Cardiac septum (tissue), 1 donor: ENCODE results near the gene FBP2. TPM values are rescaled to one million over a fixed set of nuclear protein-coding genes. Genes with fewer than 3 reads are reported as not detected.

Experiments
- DNase-seq: peaks from one replicate; pipeline ENCODE4 v3.0.0-alpha.2; 2020; ENCODE audit warnings: low spot score
- intact Hi-C: fragments of 100-400 bp; cut with DNase I; formaldehyde crosslinking; loops from one replicate; pipeline ENCODE4 v1.14.0; 2022
- total RNA-seq: library from RNA; stranded (reverse); fragmentation: NEBNext Ultra II Directional; extraction: Animal tissue kit (Norgen Biotek cat#: 25700); gene quantifications from one replicate; pipeline ENCODE4 v1.2.1, GENCODE V29; 2021
- donor health status: DM: no; HTN: no; CAD: no.

FBP2 gene
- total RNA-seq, 1 donor from 2014 or later, result not detected

GRCh38 chr9:94517254-94517653 lies 76.4 kb downstream of the FBP2 start:
- intact Hi-C loops, result no loop called here
- DNase-seq, result no peak

DNA sequence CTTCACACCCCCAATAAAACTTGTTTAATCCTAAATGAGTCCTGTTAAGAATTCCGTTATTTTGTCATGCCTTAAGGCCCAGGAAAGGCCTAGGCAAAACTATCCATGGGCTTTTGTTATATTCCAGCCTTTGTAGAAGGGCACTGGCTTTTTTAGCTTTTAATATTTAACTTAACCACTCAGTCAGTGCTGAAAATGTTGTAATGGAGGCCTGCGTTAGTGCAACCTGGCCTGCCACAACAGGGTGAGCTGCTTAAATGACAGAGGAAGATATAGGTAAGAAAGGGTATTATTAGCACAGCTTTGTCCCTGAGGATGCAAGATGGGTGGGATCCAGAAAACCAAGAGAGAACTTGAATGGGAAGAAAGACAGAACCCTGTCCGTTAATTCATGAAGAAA lies 78.9 kb downstream of the FBP2 start:
- intact Hi-C loops, result no loop called here
- no peak for DNase-seq

DNA sequence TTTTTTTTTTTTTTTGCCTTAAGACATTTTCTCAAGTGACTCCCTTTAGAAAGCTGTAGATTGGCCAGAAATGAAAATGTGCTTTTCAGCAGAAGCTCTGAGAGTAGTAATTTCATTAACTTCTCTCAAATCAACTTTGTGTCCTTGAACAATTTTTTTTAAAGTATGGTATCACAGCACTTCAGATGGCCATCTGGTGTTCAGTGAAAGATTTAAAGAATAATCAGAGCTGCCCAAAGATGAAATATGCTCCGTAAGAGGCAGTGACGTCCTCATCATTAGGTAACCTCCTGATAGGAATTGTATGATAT lies 81.7 kb downstream of the FBP2 start:
- intact Hi-C loops, result no loop called here
- no peak for DNase-seq

- DNase-seq, result no peak
- intact Hi-C loops, result no loop called here
Measured at GRCh38 chr9:94511134-94511954, 82.3 kb downstream of the FBP2 start.

Other genes starting within 250 kb of the FBP2 start
- gene PCAT7, start 38.7 kb downstream of the FBP2 start, total RNA-seq, result 0.08 TPM
- 0.92 TPM for gene FBP1, start 45.7 kb upstream of the FBP2 start, total RNA-seq
- gene AOPEP, start 132.9 kb upstream of the FBP2 start, total RNA-seq, result 260 TPM